H4 (cell line): Measurements from ENCODE around the gene CASD1. TPM values are rescaled to one million over a fixed set of nuclear protein-coding genes. Genes with fewer than 3 reads are reported as not detected.
A peak's percentile ranks its signal among the peaks of the same experiment; 100 is the strongest.

Experiments used
- DNase-seq: peaks from one replicate; pipeline ENCODE4 v3.0.0-alpha.2; 2015; ENCODE audit warnings: low spot score
- total RNA-seq: library from RNA; depleted of rRNA; stranded (reverse); fragments of >200 nt; shearing (Covaris generic); gene quantifications from 2 replicates; pipeline ENCODE4 v1.2.3, GENCODE V29; 2014; rRNA removed

Gene CASD1
- 13.7 and 15.3 TPM in 2 replicates for total RNA-seq

- peak; percentile 16 for DNase-seq
These were observed at the start of gene CASD1 for GRCh38 chr7:94509264-94509886. Gene CASD1, plus strand, starts transcription at chr7:94509809. Its CDS starts 276 bp downstream, at chr7:94510085.

GRCh38 chr7:94466516-94466915 is 43.1 kb upstream of the CASD1 start:
- DNase-seq = no peak

- DNase-seq = no peak
These were observed 38.0 kb upstream of the CASD1 start for GRCh38 chr7:94471604-94472003.

GRCh38 chr7:94472608-94473007 is 37.0 kb upstream of the CASD1 start:
- no peak for DNase-seq

- no peak for DNase-seq
These were observed 33.3 kb upstream of the CASD1 start for GRCh38 chr7:94476251-94476840.

- no peak for DNase-seq
These were observed 31.7 kb upstream of the CASD1 start for GRCh38 chr7:94477878-94478277.

- DNase-seq = no peak
These were observed 30.9 kb upstream of the CASD1 start for GRCh38 chr7:94478648-94479214.

- DNase-seq = no peak
These were observed 28.3 kb upstream of the CASD1 start for GRCh38 chr7:94481279-94481678.

GRCh38 chr7:94482796-94483195 is 26.8 kb upstream of the CASD1 start:
- no peak for DNase-seq

GRCh38 chr7:94483843-94484242 is 25.8 kb upstream of the CASD1 start:
- DNase-seq = no peak

GRCh38 chr7:94486216-94486615 is 23.4 kb upstream of the CASD1 start:
- DNase-seq = no peak

GRCh38 chr7:94491410-94491809 is 18.2 kb upstream of the CASD1 start:
- no peak for DNase-seq

GRCh38 chr7:94492601-94493000 is 17.0 kb upstream of the CASD1 start:
- no peak for DNase-seq

- no peak for DNase-seq
These were observed 11.5 kb upstream of the CASD1 start for GRCh38 chr7:94497874-94498670.

- no peak for DNase-seq
These were observed 10.7 kb upstream of the CASD1 start for GRCh38 chr7:94498918-94499317.

GRCh38 chr7:94507462-94507861 is 2.1 kb upstream of the CASD1 start:
- DNase-seq = no peak

- no peak for DNase-seq
These were observed 1.6 kb upstream of the CASD1 start for GRCh38 chr7:94507962-94508361.

GRCh38 chr7:94509887-94510581 is 425 bp downstream of the CASD1 start:
- DNase-seq = peak; percentile 72

GRCh38 chr7:94510582-94511496 is 1.2 kb downstream of the CASD1 start:
- peak; percentile 60 for DNase-seq

GRCh38 chr7:94511718-94512117 is 2.1 kb downstream of the CASD1 start:
- no peak for DNase-seq
